Transverse colon (tissue), 4 donors: Measurements from ENCODE around the gene MS4A18. TPM values are rescaled to one million over a fixed set of nuclear protein-coding genes. Genes with fewer than 3 reads are reported as not detected.

Source experiments
- DNase-seq: peaks from one replicate; pipeline ENCODE4 v3.0.0-alpha.2; 2019
- H3K27ac ChIP-seq, 4 donors: fragments of 200-600 bp; sonication (generic); 2 replicates each; pipeline ENCODE4 v1.5.1; 2016 to 2018; ENCODE audit warnings: inconsistent platforms in 4 of 4
- H3K27me3 ChIP-seq: fragments of 200-600 bp; sonication (generic); 2 replicates; pipeline ENCODE4 v1.5.1; 2017; ENCODE audit warnings: inconsistent platforms
- H3K36me3 ChIP-seq, 4 donors: fragments of 200-600 bp; sonication (generic); 2 replicates each; pipeline ENCODE4 v1.5.1; 2017 to 2019; ENCODE audit warnings: inconsistent platforms in 4 of 4
- H3K4me1 ChIP-seq, 4 donors: fragments of 200-600 bp; sonication (generic); 2 replicates each; pipeline ENCODE4 v1.5.1; 2017 to 2020; ENCODE audit warnings: inconsistent platforms in 4 of 4
- H3K4me3 ChIP-seq, 4 donors: fragments of 200-600 bp; sonication (generic); 1 replicate in 1 of 4; 2 replicates in 3 of 4; pipeline versions ENCODE4 v1.5.1 to v1.6.1; 2017 to 2019; ENCODE audit warnings: inconsistent platforms in 4 of 4
- H3K9me3 ChIP-seq, 2 donors: fragments of 200-600 bp; sonication (generic); 2 replicates each; pipeline ENCODE4 v1.5.1; 2017 to 2019; ENCODE audit warnings: inconsistent platforms in 2 of 2
- CTCF ChIP-seq, 5 experiments: fragments of 200-600 bp in 3 of 5; fragments of 450-650 bp in 2 of 5; sonication (generic) in 3 of 5; IDR thresholded peaks; 1 replicate in 2 of 5; 2 replicates in 3 of 5; pipeline ENCODE4 v1.5.1; 2016 to 2017; ENCODE audit warnings: antibody characterized with exemption in 5 of 5, inconsistent platforms in 3 of 5, mild to moderate bottlenecking in 2 of 5, moderate library complexity in 1 of 5
- EP300 ChIP-seq: sonication (generic); formaldehyde crosslinking; IDR thresholded peaks from one replicate; pipeline ENCODE4 v1.6.1; 2017; ENCODE audit warnings: antibody characterized with exemption, low read depth
- POLR2A ChIP-seq: fragments of 450-650 bp; IDR thresholded peaks from one replicate; pipeline ENCODE4 v1.6.1; 2016; ENCODE audit warnings: antibody characterized with exemption, mild to moderate bottlenecking, moderate library complexity
- POLR2AphosphoS5 ChIP-seq, 3 donors: sonication (generic); formaldehyde crosslinking; IDR thresholded peaks; one replicate each; pipeline ENCODE4 v1.6.1; 2016; ENCODE audit warnings: antibody characterized with exemption in 3 of 3
- WGBS, 2 donors: methylation state at CpG; one replicate each; pipeline ENCODE4 v1.1.5; 2018; ENCODE audit warnings: low coverage in 1 of 2; 5-methylcytosine and 5-hydroxymethylcytosine counted together
- in situ Hi-C, 4 donors: fragments of 200-750 bp; cut with MboI; loops; one replicate each; pipeline versions ENCODE4 v1.15.0 to v1.15.1; 2017; ENCODE audit warnings: low sequenced_read_pairs in 3 of 4, low pct_ligation_motif_present in 1 of 4, low pct_unique_long_range_greater_than_20kb in 1 of 4
- intact Hi-C: fragments of 100-400 bp; cut with DNase I; formaldehyde crosslinking; loops from one replicate; pipeline ENCODE4 v1.15.1; 2023; ENCODE audit warnings: low total_unique reads
- total RNA-seq, 4 donors: library from RNA; depleted of rRNA; stranded (reverse); fragments of >200 nt; gene quantifications; one replicate each; pipeline ENCODE4 v1.1.0, GENCODE V29; 2016

The MS4A18 gene
- total RNA-seq, 4 donors from 2014 or later: not detected

- no peak for TF ChIP-seq POLR2AphosphoS5 (IDR thresholded peaks at IDR 0.05)
- no peak for TF ChIP-seq POLR2A
- no peak for TF ChIP-seq CTCF (IDR thresholded peaks at IDR 0.05)
- no peak for TF ChIP-seq EP300
- Histone ChIP-seq H3K36me3 (no peaks in the 10 kb centered on the region), H3K4me3 (no peak overlapping the region), H3K27ac (no peak overlapping the region), H3K4me1 (peaks cover 0 to 7% (median 0%) of the 10 kb centered on the region in 4 donors), H3K27me3 (no peaks in the 10 kb centered on the region), H3K9me3 (no peaks in the 10 kb centered on the region)
- intact Hi-C loops: no loop called here
- DNase-seq: no peak
- 0 to 28% methylated on average over 1 to 2 of the region's 2 CpGs for WGBS, 2 donors
- in situ Hi-C loops: no loop called here
Measured at GRCh38 chr11:60777572-60777971, 53.1 kb downstream of the MS4A18 start.

- 82% methylated on average over 2 of the region's 2 CpGs; no CpG with 5 or more reads in 1 of the 2 donors for WGBS, 2 donors
- no peaks in the 10 kb centered on the region for H3K27me3 ChIP-seq
- no peak overlapping the region for H3K4me3 ChIP-seq
- H3K27ac ChIP-seq: no peak overlapping the region
- no peaks in the 10 kb centered on the region for H3K36me3 ChIP-seq
- peaks cover 0 to 12% (median 0%) of the 10 kb centered on the region in 4 donors for H3K4me1 ChIP-seq
- TF ChIP-seq POLR2AphosphoS5 (IDR thresholded peaks at IDR 0.05): no peak
- TF ChIP-seq POLR2A: no peak
- TF ChIP-seq EP300: no peak
- no peak for TF ChIP-seq CTCF (IDR thresholded peaks at IDR 0.05)
- no peaks in the 10 kb centered on the region for H3K9me3 ChIP-seq
- in situ Hi-C loops: no loop called here
- DNase-seq: no peak
- intact Hi-C loops: no loop called here
Measured at GRCh38 chr11:60780065-60780464, 55.5 kb downstream of the MS4A18 start.

- intact Hi-C loops (no loop called here), in situ Hi-C loops (no loop called here)
- Histone ChIP-seq H3K9me3 (no peaks in the 10 kb centered on the region), H3K27ac (no peak overlapping the region), H3K4me3 (no peak overlapping the region), H3K27me3 (no peaks in the 10 kb centered on the region), H3K4me1 (peaks cover 0 to 14% (median 0%) of the 10 kb centered on the region in 4 donors), H3K36me3 (no peaks in the 10 kb centered on the region)
- TF ChIP-seq EP300 (no peak), POLR2A (no peak), CTCF (IDR thresholded peaks at IDR 0.05) (no peak), POLR2AphosphoS5 (IDR thresholded peaks at IDR 0.05) (no peak)
- no peak for DNase-seq
Measured at GRCh38 chr11:60780774-60781173, 56.3 kb downstream of the MS4A18 start.

- Histone ChIP-seq H3K36me3 (no peaks in the 10 kb centered on the region), H3K27ac (no peak overlapping the region), H3K9me3 (no peaks in the 10 kb centered on the region), H3K4me3 (no peak overlapping the region), H3K4me1 (peaks cover 0 to 17% (median 0%) of the 10 kb centered on the region in 4 donors), H3K27me3 (no peaks in the 10 kb centered on the region)
- intact Hi-C loops (no loop called here), in situ Hi-C loops (no loop called here)
- DNase-seq: no peak
- no peak for TF ChIP-seq CTCF (IDR thresholded peaks at IDR 0.05)
- TF ChIP-seq POLR2A: no peak
- WGBS, 2 donors: 56 to 71% methylated on average over 3 to 7 of the region's 7 CpGs
Measured at GRCh38 chr11:60781286-60781980, 56.9 kb downstream of the MS4A18 start.
